ENCODE measurements around the gene GRIK3.

The GRIK3 gene

GRCh38 chr1:37035014-37035691, 838 bp upstream of the GRIK3 start:
- DNase-seq (ENCODE audit: low read depth, low spot score), result no peak

GRCh38 chr1:37033355-37034101, 787 bp downstream of the GRIK3 start:
- Histone ChIP-seq H3K36me3 (ENCODE audit: control insufficient read depth, insufficient read depth, low read length) (no peaks in the 10 kb centered on the region), H3K4me1 (ENCODE audit: control insufficient read depth, insufficient read depth, low read length) (peaks cover 20% of the 10 kb centered on the region), H3K27ac (ENCODE audit: low read length) (no peak overlapping the region), H3K9me3 (ENCODE audit: control insufficient read depth, insufficient read depth, low read length) (no peaks in the 10 kb centered on the region), H3K27me3 (ENCODE audit: control insufficient read depth, insufficient read depth, low read length) (peaks cover 33% of the 10 kb centered on the region), H3K4me3 (ENCODE audit: low read length) (peak overlapping the region; percentile 50; the same call in 1 of the 2 replicates)
- no peak for DNase-seq (ENCODE audit: low read depth, low spot score)
- WGBS (ENCODE audit: insufficient coverage, insufficient read length), result no CpG with 5 or more reads among the region's 66 CpGs

More at GRCh38 chr1:37035014-37035691, 838 bp upstream of the GRIK3 start:
- Histone ChIP-seq H3K27ac (ENCODE audit: low read length) (no peak overlapping the region), H3K4me1 (ENCODE audit: control insufficient read depth, insufficient read depth, low read length) (peaks cover 21% of the 10 kb centered on the region), H3K9me3 (ENCODE audit: control insufficient read depth, insufficient read depth, low read length) (no peaks in the 10 kb centered on the region), H3K27me3 (ENCODE audit: control insufficient read depth, insufficient read depth, low read length) (peaks cover 33% of the 10 kb centered on the region), H3K4me3 (ENCODE audit: low read length) (peak overlapping the region; percentile 50; the same call in 1 of the 2 replicates), H3K36me3 (ENCODE audit: control insufficient read depth, insufficient read depth, low read length) (no peaks in the 10 kb centered on the region)
- no CpG with 5 or more reads among the region's 27 CpGs for WGBS (ENCODE audit: insufficient coverage, insufficient read length)

- no CpG with 5 or more reads among the region's 60 CpGs for WGBS (ENCODE audit: insufficient coverage, insufficient read length)
- no peaks in the 10 kb centered on the region for H3K9me3 ChIP-seq (ENCODE audit: control insufficient read depth, insufficient read depth, low read length)
- peaks cover 33% of the 10 kb centered on the region for H3K27me3 ChIP-seq (ENCODE audit: control insufficient read depth, insufficient read depth, low read length)
- peak overlapping the region; percentile 50; the same call in 1 of the 2 replicates for H3K4me3 ChIP-seq (ENCODE audit: low read length)
- H3K36me3 ChIP-seq (ENCODE audit: control insufficient read depth, insufficient read depth, low read length), result no peaks in the 10 kb centered on the region
- DNase-seq (ENCODE audit: low read depth, low spot score), result no peak
- no peak overlapping the region for H3K27ac ChIP-seq (ENCODE audit: low read length)
- peaks cover 17% of the 10 kb centered on the region for H3K4me1 ChIP-seq (ENCODE audit: control insufficient read depth, insufficient read depth, low read length)
Measured at GRCh38 chr1:37032660-37033354, 1.5 kb downstream of the GRIK3 start.

GRCh38 chr1:37031871-37032270, 2.4 kb downstream of the GRIK3 start:
- Histone ChIP-seq H3K36me3 (ENCODE audit: control insufficient read depth, insufficient read depth, low read length) (no peaks in the 10 kb centered on the region), H3K4me3 (ENCODE audit: low read length) (no peak overlapping the region), H3K9me3 (ENCODE audit: control insufficient read depth, insufficient read depth, low read length) (no peaks in the 10 kb centered on the region), H3K4me1 (ENCODE audit: control insufficient read depth, insufficient read depth, low read length) (peaks cover 15% of the 10 kb centered on the region), H3K27me3 (ENCODE audit: control insufficient read depth, insufficient read depth, low read length) (peaks cover 33% of the 10 kb centered on the region), H3K27ac (ENCODE audit: low read length) (no peak overlapping the region)
- no peak for DNase-seq (ENCODE audit: low read depth, low spot score)
- WGBS (ENCODE audit: insufficient coverage, insufficient read length), result no CpG with 5 or more reads among the region's 9 CpGs

GRCh38 chr1:37031429-37031828, 2.9 kb downstream of the GRIK3 start:
- H3K27ac ChIP-seq (ENCODE audit: low read length), result no peak overlapping the region
- no peak overlapping the region for H3K4me3 ChIP-seq (ENCODE audit: low read length)
- peaks cover 33% of the 10 kb centered on the region for H3K27me3 ChIP-seq (ENCODE audit: control insufficient read depth, insufficient read depth, low read length)
- no peak for DNase-seq (ENCODE audit: low read depth, low spot score)
- H3K9me3 ChIP-seq (ENCODE audit: control insufficient read depth, insufficient read depth, low read length), result no peaks in the 10 kb centered on the region
- no CpG with 5 or more reads among the region's 8 CpGs for WGBS (ENCODE audit: insufficient coverage, insufficient read length)
- H3K36me3 ChIP-seq (ENCODE audit: control insufficient read depth, insufficient read depth, low read length), result no peaks in the 10 kb centered on the region
- peaks cover 12% of the 10 kb centered on the region for H3K4me1 ChIP-seq (ENCODE audit: control insufficient read depth, insufficient read depth, low read length)

- Histone ChIP-seq H3K27me3 (ENCODE audit: control insufficient read depth, insufficient read depth, low read length) (peaks cover 27% of the 10 kb centered on the region), H3K36me3 (ENCODE audit: control insufficient read depth, insufficient read depth, low read length) (no peaks in the 10 kb centered on the region), H3K9me3 (ENCODE audit: control insufficient read depth, insufficient read depth, low read length) (no peaks in the 10 kb centered on the region), H3K27ac (ENCODE audit: low read length) (no peak overlapping the region), H3K4me3 (ENCODE audit: low read length) (no peak overlapping the region), H3K4me1 (ENCODE audit: control insufficient read depth, insufficient read depth, low read length) (peaks cover 8% of the 10 kb centered on the region)
- no CpG with 5 or more reads among the region's 12 CpGs for WGBS (ENCODE audit: insufficient coverage, insufficient read length)
- DNase-seq (ENCODE audit: low read depth, low spot score), result no peak
Measured at GRCh38 chr1:37028981-37029617, 5.2 kb downstream of the GRIK3 start.

- Histone ChIP-seq H3K27ac (ENCODE audit: low read length) (no peak overlapping the region), H3K4me3 (ENCODE audit: low read length) (no peak overlapping the region), H3K27me3 (ENCODE audit: control insufficient read depth, insufficient read depth, low read length) (no peaks in the 10 kb centered on the region), H3K9me3 (ENCODE audit: control insufficient read depth, insufficient read depth, low read length) (no peaks in the 10 kb centered on the region), H3K4me1 (ENCODE audit: control insufficient read depth, insufficient read depth, low read length) (no peaks in the 10 kb centered on the region), H3K36me3 (ENCODE audit: control insufficient read depth, insufficient read depth, low read length) (no peaks in the 10 kb centered on the region)
- WGBS (ENCODE audit: insufficient coverage, insufficient read length), result no CpG with 5 or more reads among the region's 2 CpGs
- no peak for DNase-seq (ENCODE audit: low read depth, low spot score)
Measured at GRCh38 chr1:37021502-37021901, 12.8 kb downstream of the GRIK3 start.

- DNase-seq (ENCODE audit: low read depth, low spot score), result no peak
- Histone ChIP-seq H3K27ac (ENCODE audit: low read length) (no peak overlapping the region), H3K9me3 (ENCODE audit: control insufficient read depth, insufficient read depth, low read length) (no peaks in the 10 kb centered on the region), H3K27me3 (ENCODE audit: control insufficient read depth, insufficient read depth, low read length) (no peaks in the 10 kb centered on the region), H3K4me1 (ENCODE audit: control insufficient read depth, insufficient read depth, low read length) (no peaks in the 10 kb centered on the region), H3K36me3 (ENCODE audit: control insufficient read depth, insufficient read depth, low read length) (no peaks in the 10 kb centered on the region), H3K4me3 (ENCODE audit: low read length) (no peak overlapping the region)
- WGBS (ENCODE audit: insufficient coverage, insufficient read length), result no CpG with 5 or more reads among the region's 8 CpGs
Measured at GRCh38 chr1:37020653-37021277, 13.6 kb downstream of the GRIK3 start.

- H3K27me3 ChIP-seq (ENCODE audit: control insufficient read depth, insufficient read depth, low read length), result no peaks in the 10 kb centered on the region
- no peaks in the 10 kb centered on the region for H3K9me3 ChIP-seq (ENCODE audit: control insufficient read depth, insufficient read depth, low read length)
- no peaks in the 10 kb centered on the region for H3K4me1 ChIP-seq (ENCODE audit: control insufficient read depth, insufficient read depth, low read length)
- DNase-seq (ENCODE audit: low read depth, low spot score), result no peak
- H3K4me3 ChIP-seq (ENCODE audit: low read length), result no peak overlapping the region
- no peaks in the 10 kb centered on the region for H3K36me3 ChIP-seq (ENCODE audit: control insufficient read depth, insufficient read depth, low read length)
- H3K27ac ChIP-seq (ENCODE audit: low read length), result no peak overlapping the region
Measured at GRCh38 chr1:37018510-37018909, 15.8 kb downstream of the GRIK3 start.

- no peak overlapping the region for H3K4me3 ChIP-seq (ENCODE audit: low read length)
- WGBS (ENCODE audit: insufficient coverage, insufficient read length), result no CpG with 5 or more reads among the region's 4 CpGs
- H3K9me3 ChIP-seq (ENCODE audit: control insufficient read depth, insufficient read depth, low read length), result no peaks in the 10 kb centered on the region
- DNase-seq (ENCODE audit: low read depth, low spot score), result no peak
- no peaks in the 10 kb centered on the region for H3K27me3 ChIP-seq (ENCODE audit: control insufficient read depth, insufficient read depth, low read length)
- no peaks in the 10 kb centered on the region for H3K4me1 ChIP-seq (ENCODE audit: control insufficient read depth, insufficient read depth, low read length)
- no peak overlapping the region for H3K27ac ChIP-seq (ENCODE audit: low read length)
- no peaks in the 10 kb centered on the region for H3K36me3 ChIP-seq (ENCODE audit: control insufficient read depth, insufficient read depth, low read length)
Measured at GRCh38 chr1:37017720-37018119, 16.6 kb downstream of the GRIK3 start.

All from iPS DF 6.9 (cell line).